GM06990 (cell line): Measurements from ENCODE around the gene DTX3.

Experiments used
- DNase-seq: peaks from one replicate; pipeline ENCODE4 v3.0.0-alpha.2; 2011; ENCODE audit not compliant: insufficient read length; ENCODE audit errors: extremely low read depth
- H3K27me3 ChIP-seq: replicated peaks from 2 replicates; pipeline ENCODE4 v1.6.0; 2011; ENCODE audit warnings: low read length; ENCODE audit not compliant: control insufficient read depth, insufficient read depth
- H3K36me3 ChIP-seq: 2 replicates; pipeline ENCODE4 v1.5.1; 2011; ENCODE audit warnings: low read length; ENCODE audit not compliant: control insufficient read depth, insufficient read depth
- H3K4me3 ChIP-seq: replicated peaks from 2 replicates; pipeline ENCODE4 v1.5.1; 2011; ENCODE audit warnings: low read depth, mild to moderate bottlenecking, control low read depth, low read length
- CTCF ChIP-seq: IDR thresholded peaks from 2 replicates; pipeline ENCODE4 v1.5.1; 2011; ENCODE audit warnings: low read length, control low read depth, mild to moderate bottlenecking, inconsistent platforms; ENCODE audit not compliant: insufficient read depth, poor library complexity, severe bottlenecking

Gene DTX3

GRCh38 chr12:57610554-57611107, 6.0 kb downstream of the DTX3 start:
- no peak for DNase-seq
- H3K4me3 ChIP-seq: peak overlapping the region; percentile 66
- no peak for TF ChIP-seq CTCF
- no peaks in the 10 kb centered on the region for H3K27me3 ChIP-seq
- H3K36me3 ChIP-seq: peaks cover 4% of the 10 kb centered on the region

DNA sequence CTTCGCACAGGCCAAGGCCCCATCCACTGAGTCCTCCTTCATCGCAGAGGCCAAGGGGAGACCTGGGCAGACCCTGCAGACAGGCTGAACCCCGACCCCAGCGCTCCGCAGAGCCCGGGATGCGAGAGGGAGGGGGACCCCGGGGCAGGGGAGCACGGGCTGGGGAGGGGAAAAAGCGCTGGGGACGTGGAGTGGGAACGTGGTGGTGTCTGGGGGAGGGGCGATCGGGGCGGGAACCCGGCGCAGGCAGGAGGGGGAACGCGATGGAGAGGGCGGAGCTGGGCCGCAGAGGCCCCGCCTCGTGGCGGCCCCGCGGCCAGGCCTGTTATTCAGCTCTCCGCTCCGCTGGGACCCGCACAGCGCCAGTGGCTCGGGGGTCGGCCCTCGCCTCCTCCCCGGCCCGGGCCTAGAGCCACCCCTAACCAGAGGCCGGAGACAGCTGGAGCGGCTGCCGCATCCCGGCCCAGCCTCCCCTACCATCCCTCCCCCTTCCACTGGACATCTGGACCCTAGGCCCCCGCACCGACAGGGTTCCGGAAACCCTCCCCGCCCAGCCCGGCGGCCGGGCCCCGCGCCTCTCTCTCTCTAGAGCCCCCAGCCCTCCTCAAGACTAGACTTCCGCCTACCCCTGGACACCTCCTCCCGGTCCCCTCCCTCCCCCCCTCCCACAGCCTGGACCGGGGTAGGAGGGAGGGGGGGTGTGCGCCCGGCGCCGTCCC, 6.6 kb downstream of the DTX3 start, which contains the start of gene ARHGEF25:
Gene ARHGEF25, plus strand, starts transcription at position 328 of the 719 bp plus-strand sequence. CDS start 460 bp downstream, outside the sequence.
- Histone ChIP-seq H3K4me3 (peak within 1 kb of the TSS; percentile 66), H3K27me3 (no peaks in the 10 kb centered on the region), H3K36me3 (peaks cover 4% of the 10 kb centered on the region)
- TF ChIP-seq CTCF: no peak
- DNase-seq: peak; percentile 64

DNA sequence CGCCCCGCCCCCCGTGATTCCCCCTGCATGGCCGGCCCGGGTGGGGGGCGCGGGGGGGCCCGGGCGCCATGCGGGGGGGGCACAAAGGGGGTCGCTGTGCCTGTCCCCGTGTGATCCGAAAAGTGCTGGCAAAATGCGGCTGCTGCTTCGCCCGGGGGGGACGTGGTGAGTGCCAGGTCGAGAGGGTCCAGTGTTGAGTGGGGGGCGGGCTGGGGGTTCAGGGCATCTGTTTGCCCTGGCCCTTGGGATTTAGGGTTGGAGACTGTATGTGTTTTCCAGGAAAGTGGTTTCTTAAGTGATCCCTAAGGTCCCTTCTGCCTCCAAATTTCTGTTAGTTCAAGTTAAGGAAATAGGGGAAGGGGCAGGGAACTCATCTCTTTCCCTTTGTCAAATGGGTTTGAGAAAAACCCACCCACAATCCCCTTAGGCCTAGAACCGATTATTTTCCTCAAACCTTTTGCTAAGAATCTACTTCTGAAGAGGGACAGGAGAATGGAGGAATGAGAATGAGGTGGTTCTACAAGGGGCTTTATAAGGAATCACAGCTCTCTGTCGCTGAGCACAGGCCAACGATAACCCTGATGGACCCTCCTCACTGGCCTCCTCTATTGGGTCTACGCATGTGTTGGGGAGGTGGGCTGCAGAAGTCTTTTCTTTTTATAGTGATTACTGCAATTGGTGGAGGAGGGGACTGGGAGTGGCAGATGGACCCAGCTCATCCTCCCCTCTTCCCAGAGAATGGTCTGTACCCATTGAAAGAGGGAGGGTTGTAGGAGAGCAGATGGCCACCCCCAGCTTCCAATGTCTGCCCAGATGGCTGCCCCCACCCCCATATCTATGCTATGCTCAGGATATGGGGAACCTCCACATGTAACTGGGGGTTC, 7.4 kb downstream of the DTX3 start:
- no peak for DNase-seq
- Histone ChIP-seq H3K4me3 (no peak overlapping the region; the same call in 1 of the 2 replicates), H3K27me3 (no peaks in the 10 kb centered on the region), H3K36me3 (peaks cover 4% of the 10 kb centered on the region)
- TF ChIP-seq CTCF: no peak

GRCh38 chr12:57612711-57613426, 8.2 kb downstream of the DTX3 start:
- Histone ChIP-seq H3K4me3 (no peak overlapping the region), H3K27me3 (no peaks in the 10 kb centered on the region)
- TF ChIP-seq CTCF: no peak

GRCh38 chr12:57613427-57614109, 8.9 kb downstream of the DTX3 start:
- H3K27me3 ChIP-seq: no peaks in the 10 kb centered on the region
- no peak for DNase-seq
- H3K4me3 ChIP-seq: no peak overlapping the region
- TF ChIP-seq CTCF: no peak
- peaks cover 2% of the 10 kb centered on the region for H3K36me3 ChIP-seq

More at GRCh38 chr12:57612711-57613426, 8.2 kb downstream of the DTX3 start:
- H3K36me3 ChIP-seq: peaks cover 2% of the 10 kb centered on the region
- DNase-seq: no peak
